Body of pancreas (tissue), 4 donors: Measurements from ENCODE around the gene ERC2. TPM values are rescaled to one million over a fixed set of nuclear protein-coding genes. Genes with fewer than 3 reads are reported as not detected.

Experiments used
- ATAC-seq: fragments of 150-250 bp; one replicate; pipeline ENCODE4 v1.9.1; 2016
- DNase-seq, 4 donors: peaks; one replicate each; pipeline ENCODE4 v3.0.0-alpha.2; 2019
- H3K27ac ChIP-seq, 4 donors: fragments of 200-600 bp; sonication (generic); 1 replicate in 3 of 4; 2 replicates in 1 of 4; pipeline versions ENCODE4 v1.5.1 to v1.6.1; 2016 to 2019; ENCODE audit warnings: mild to moderate bottlenecking in 1 of 4, mixed read lengths in 1 of 4, moderate library complexity in 1 of 4
- H3K27me3 ChIP-seq, 2 donors: fragments of 200-600 bp; sonication (generic); one replicate each; pipeline ENCODE4 v1.6.0; 2016; ENCODE audit warnings: mild to moderate bottlenecking in 1 of 2
- H3K36me3 ChIP-seq, 2 donors: fragments of 200-600 bp; sonication (generic); replicated peaks in 1 of 2; 2 replicates each; pipeline ENCODE4 v1.5.1; 2016; ENCODE audit warnings: low read depth in 2 of 2; ENCODE audit not compliant: insufficient read depth in 1 of 2
- H3K4me1 ChIP-seq: fragments of 200-600 bp; sonication (generic); one replicate; pipeline ENCODE4 v1.6.0; 2016
- H3K4me3 ChIP-seq, 2 donors: fragments of 200-600 bp; sonication (generic); 1 replicate in 1 of 2; 2 replicates in 1 of 2; pipeline ENCODE4 v1.5.1; 2016 to 2019
- H3K9me3 ChIP-seq, 3 donors: fragments of 200-600 bp; sonication (generic); 1 replicate in 2 of 3; 2 replicates in 1 of 3; pipeline ENCODE4 v1.5.1; 2016
- CTCF ChIP-seq, 7 experiments: fragments of 450-650 bp in 4 of 7; fragments of 200-600 bp in 3 of 7; sonication (generic) in 3 of 7; IDR thresholded peaks; one replicate each; pipeline ENCODE4 v1.5.1; 2016 to 2019; ENCODE audit warnings: antibody characterized with exemption in 7 of 7
- POLR2A ChIP-seq, 3 donors: fragments of 450-650 bp; IDR thresholded peaks; one replicate each; pipeline ENCODE4 v1.6.1; 2016; ENCODE audit warnings: antibody characterized with exemption in 3 of 3, mild to moderate bottlenecking in 2 of 3
- WGBS, 2 donors: methylation state at CpG; one replicate each; pipeline ENCODE4 v1.1.5; 2017; 5-methylcytosine and 5-hydroxymethylcytosine counted together
- intact Hi-C: fragments of 100-400 bp; cut with DNase I; formaldehyde crosslinking; loops from one replicate; pipeline ENCODE4 v1.15.1; 2023
- total RNA-seq, 2 donors: library from RNA; depleted of rRNA; stranded (reverse); fragments of >200 nt; gene quantifications; one replicate each; pipeline ENCODE4 v1.1.0, GENCODE V29; 2016

The ERC2 gene
- total RNA-seq, 2 donors from 2014 or later, result 4.0 to 4.7 TPM

- intact Hi-C loops, result no loop called here
- no peak for ATAC-seq
- H3K27ac ChIP-seq, result no peak overlapping the region
These were observed 900.7 kb downstream of the ERC2 start for GRCh38 chr3:55567615-55568014.

GRCh38 chr3:55567121-55567520 lies 901.1 kb downstream of the ERC2 start:
- no peak for TF ChIP-seq POLR2A (IDR thresholded peaks at IDR 0.05)
- TF ChIP-seq CTCF (IDR thresholded peaks at IDR 0.05), result no peak
- no peak for ATAC-seq
- no peaks in the 10 kb centered on the region for H3K27me3 ChIP-seq
- no peak for DNase-seq
- H3K36me3 ChIP-seq, result no peaks in the 10 kb centered on the region
- no peaks in the 10 kb centered on the region for H3K9me3 ChIP-seq
- 97 to 100% methylated on average over 1 of the region's 1 CpG for WGBS, 2 donors
- no peak overlapping the region for H3K4me3 ChIP-seq
- peaks cover 6% of the 10 kb centered on the region for H3K4me1 ChIP-seq
- intact Hi-C loops, result no loop called here
- H3K27ac ChIP-seq, result no peak overlapping the region

More at GRCh38 chr3:55567615-55568014, 900.7 kb downstream of the ERC2 start:
- H3K9me3 ChIP-seq, result no peaks in the 10 kb centered on the region
- no peaks in the 10 kb centered on the region for H3K27me3 ChIP-seq
- no peaks in the 10 kb centered on the region for H3K36me3 ChIP-seq
- H3K4me3 ChIP-seq, result no peak overlapping the region
- DNase-seq, result no peak
- 83 to 92% methylated on average over 3 of the region's 3 CpGs for WGBS, 2 donors
- peaks cover 6% of the 10 kb centered on the region for H3K4me1 ChIP-seq
- TF ChIP-seq POLR2A (IDR thresholded peaks at IDR 0.05), result no peak
- no peak for TF ChIP-seq CTCF (IDR thresholded peaks at IDR 0.05)

- H3K4me1 ChIP-seq, result no peaks in the 10 kb centered on the region
- H3K27me3 ChIP-seq, result no peaks in the 10 kb centered on the region
- H3K27ac ChIP-seq, result no peak overlapping the region
- WGBS, 2 donors, result 69 to 87% methylated on average over 3 of the region's 3 CpGs
- intact Hi-C loops, result no loop called here
- DNase-seq (no peak), ATAC-seq (no peak)
- H3K4me3 ChIP-seq, result no peak overlapping the region
- no peaks in the 10 kb centered on the region for H3K36me3 ChIP-seq
- H3K9me3 ChIP-seq, result no peaks in the 10 kb centered on the region
- TF ChIP-seq CTCF (IDR thresholded peaks at IDR 0.05), result no peak
- TF ChIP-seq POLR2A (IDR thresholded peaks at IDR 0.05), result no peak
These were observed 902.7 kb downstream of the ERC2 start for GRCh38 chr3:55565521-55565920.

GRCh38 chr3:55564726-55565125 lies 903.5 kb downstream of the ERC2 start:
- H3K4me3 ChIP-seq, result no peak overlapping the region
- no peaks in the 10 kb centered on the region for H3K27me3 ChIP-seq
- no peak overlapping the region for H3K27ac ChIP-seq
- no peaks in the 10 kb centered on the region for H3K4me1 ChIP-seq
- TF ChIP-seq CTCF (IDR thresholded peaks at IDR 0.05) (no peak), POLR2A (IDR thresholded peaks at IDR 0.05) (no peak)
- no peaks in the 10 kb centered on the region for H3K36me3 ChIP-seq
- DNase-seq, result no peak
- ATAC-seq, result no peak
- intact Hi-C loops, result no loop called here
- WGBS, 2 donors, result 72 to 75% methylated on average over 6 of the region's 6 CpGs
- no peaks in the 10 kb centered on the region for H3K9me3 ChIP-seq

GRCh38 chr3:55562700-55563099 lies 905.6 kb downstream of the ERC2 start:
- Histone ChIP-seq H3K4me3 (no peak overlapping the region), H3K27ac (no peak overlapping the region), H3K36me3 (no peaks in the 10 kb centered on the region), H3K9me3 (no peaks in the 10 kb centered on the region), H3K4me1 (no peaks in the 10 kb centered on the region), H3K27me3 (no peaks in the 10 kb centered on the region)
- no peak for ATAC-seq
- TF ChIP-seq CTCF (IDR thresholded peaks at IDR 0.05) (no peak), POLR2A (IDR thresholded peaks at IDR 0.05) (no peak)
- WGBS, 2 donors, result 58 to 63% methylated on average over 1 of the region's 1 CpG
- DNase-seq, result no peak
- intact Hi-C loops, result no loop called here
